ENCODE results near the gene SLIT3. TPM values are rescaled to one million over a fixed set of nuclear protein-coding genes. Genes with fewer than 3 reads are reported as not detected.

The SLIT3 gene
- polyA plus RNA-seq, 1 of the 3 experiments (the other 2 are of a cell fraction): 119 TPM

GRCh38 chr5:169195601-169196000, 105.3 kb downstream of the SLIT3 start:
- peak overlapping the region in 1 of 2 experiments; percentile 61; a peak in 2 of 4 replicates for H3K27ac ChIP-seq (ENCODE audit: low read depth in 2 of 2, low read length in 1 of 2)
- no peak overlapping the region for H3K9ac ChIP-seq
- DNase-seq: no peak
- H3K4me2 ChIP-seq: peak overlapping the region; percentile 14; the same call in 1 of the 2 replicates
- no peaks in the 10 kb centered on the region for H3K9me3 ChIP-seq
- no peaks in the 10 kb centered on the region for H3K27me3 ChIP-seq (ENCODE audit: insufficient read depth)
- H3K79me2 ChIP-seq (ENCODE audit: insufficient read depth): peaks cover 8% of the 10 kb centered on the region
- H2AFZ ChIP-seq (ENCODE audit: low read depth): no peak overlapping the region
- no peak overlapping the region for H3K4me3 ChIP-seq (ENCODE audit: low read depth in 2 of 2, low read length in 1 of 2)
- peaks cover 8 to 19% of the 10 kb centered on the region in 2 experiments for H3K36me3 ChIP-seq (replicated peaks in 1 of 2; ENCODE audit: control insufficient read depth in 1 of 2, insufficient read depth in 2 of 2, low read length in 1 of 2)
- ChIA-PET CTCF (interaction anchor here (0.6 to 0.8 kb wide), 2 partner anchors 16 to 208 kb away, joined by 3 read pairs; no protein-coding TSS in a partner anchor), POLR2A (no interaction called here)
- H3K4me1 ChIP-seq (ENCODE audit: control insufficient read depth in 1 of 2, insufficient read depth in 2 of 2, low read depth in 1 of 2, low read length in 1 of 2): peaks cover 0 to 4% of the 10 kb centered on the region in 2 experiments; a peak in 1 of 4 replicates
- no peaks in the 10 kb centered on the region for H3K9me2 ChIP-seq
- TF ChIP-seq GABPA (IDR thresholded peaks at IDR 0.05; ENCODE audit: low read depth): no peak
- no peak for TF ChIP-seq SIN3A (IDR thresholded peaks at IDR 0.05; ENCODE audit: borderline replicate concordance, low read depth, low read length)
- TF ChIP-seq TAF1 (IDR thresholded peaks at IDR 0.05; ENCODE audit: borderline replicate concordance, low read depth, low read length): no peak
- TF ChIP-seq FOSL2 (IDR thresholded peaks at IDR 0.05; ENCODE audit: borderline replicate concordance, low read depth): peak; percentile 65; the same call in 1 of the 2 replicates
- TF ChIP-seq FOXJ3 (CRISPR knock-in tag; IDR thresholded peaks at IDR 0.05): no peak
- TF ChIP-seq TCF12 (IDR thresholded peaks at IDR 0.05): no peak
- TF ChIP-seq, protein P1, sequence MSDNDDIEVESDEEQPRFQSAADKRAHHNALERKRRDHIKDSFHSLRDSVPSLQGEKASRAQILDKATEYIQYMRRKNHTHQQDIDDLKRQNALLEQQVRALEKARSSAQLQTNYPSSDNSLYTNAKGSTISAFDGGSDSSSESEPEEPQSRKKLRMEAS (IDR thresholded peaks at IDR 0.05; ENCODE audit: low read depth): no peak
- H3F3A ChIP-seq (replicated peaks; ENCODE audit: insufficient read depth): peaks cover 4% of the 10 kb centered on the region
- 63% methylated on average over 8 of the region's 8 CpGs for WGBS (ENCODE audit: low lambda C conversion rate)
- H4K20me1 ChIP-seq (ENCODE audit: insufficient read depth): peaks cover 4% of the 10 kb centered on the region; the same call in 1 of the 2 replicates

GRCh38 chr5:169192536-169192935, 108.4 kb downstream of the SLIT3 start:
- DNase-seq: no peak
- Histone ChIP-seq H3F3A (replicated peaks; ENCODE audit: insufficient read depth) (peaks cover 3% of the 10 kb centered on the region), H3K9ac (no peak overlapping the region), H2AFZ (ENCODE audit: low read depth) (no peak overlapping the region), H3K4me3 (ENCODE audit: low read depth in 2 of 2, low read length in 1 of 2) (no peak overlapping the region), H3K27me3 (ENCODE audit: insufficient read depth) (no peaks in the 10 kb centered on the region), H3K4me2 (no peak overlapping the region), H4K20me1 (ENCODE audit: insufficient read depth) (peaks cover 4% of the 10 kb centered on the region), H3K9me2 (no peaks in the 10 kb centered on the region), H3K79me2 (ENCODE audit: insufficient read depth) (no peaks in the 10 kb centered on the region; the same call in none of the 2 replicates), H3K27ac (ENCODE audit: low read depth in 2 of 2, low read length in 1 of 2) (no peak overlapping the region), H3K36me3 (replicated peaks in 1 of 2; ENCODE audit: control insufficient read depth in 1 of 2, insufficient read depth in 2 of 2, low read length in 1 of 2) (peaks cover 8 to 19% of the 10 kb centered on the region in 2 experiments), H3K4me1 (ENCODE audit: control insufficient read depth in 1 of 2, insufficient read depth in 2 of 2, low read depth in 1 of 2, low read length in 1 of 2) (peaks cover 0 to 2% of the 10 kb centered on the region in 2 experiments; a peak in 1 of 4 replicates), H3K9me3 (no peaks in the 10 kb centered on the region)
- ChIA-PET CTCF (interaction anchor here (1.1 kb wide), 1 partner anchor 27 kb away, joined by 3 read pairs; no protein-coding TSS in a partner anchor), POLR2A (no interaction called here)
- 65% methylated on average over 3 of the region's 3 CpGs for WGBS (ENCODE audit: low lambda C conversion rate)
- no peak for TF ChIP-seq CHD2 (IDR thresholded peaks at IDR 0.05; ENCODE audit: low read length, partially characterized antibody)
- no peak for TF ChIP-seq FOXJ3 (CRISPR knock-in tag; IDR thresholded peaks at IDR 0.05)
- TF ChIP-seq MEF2A (IDR thresholded peaks at IDR 0.05; ENCODE audit: borderline replicate concordance, low read depth): no peak
- TF ChIP-seq TEAD4 (IDR thresholded peaks at IDR 0.05; ENCODE audit: borderline replicate concordance, insufficient read depth): no peak
- TF ChIP-seq, protein P2, sequence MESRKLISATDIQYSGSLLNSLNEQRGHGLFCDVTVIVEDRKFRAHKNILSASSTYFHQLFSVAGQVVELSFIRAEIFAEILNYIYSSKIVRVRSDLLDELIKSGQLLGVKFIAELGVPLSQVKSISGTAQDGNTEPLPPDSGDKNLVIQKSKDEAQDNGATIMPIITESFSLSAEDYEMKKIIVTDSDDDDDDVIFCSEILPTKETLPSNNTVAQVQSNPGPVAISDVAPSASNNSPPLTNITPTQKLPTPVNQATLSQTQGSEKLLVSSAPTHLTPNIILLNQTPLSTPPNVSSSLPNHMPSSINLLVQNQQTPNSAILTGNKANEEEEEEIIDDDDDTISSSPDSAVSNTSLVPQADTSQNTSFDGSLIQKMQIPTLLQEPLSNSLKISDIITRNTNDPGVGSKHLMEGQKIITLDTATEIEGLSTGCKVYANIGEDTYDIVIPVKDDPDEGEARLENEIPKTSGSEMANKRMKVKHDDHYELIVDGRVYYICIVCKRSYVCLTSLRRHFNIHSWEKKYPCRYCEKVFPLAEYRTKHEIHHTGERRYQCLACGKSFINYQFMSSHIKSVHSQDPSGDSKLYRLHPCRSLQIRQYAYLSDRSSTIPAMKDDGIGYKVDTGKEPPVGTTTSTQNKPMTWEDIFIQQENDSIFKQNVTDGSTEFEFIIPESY (IDR thresholded peaks at IDR 0.05; ENCODE audit: borderline replicate concordance, low read depth): no peak
- no peak for TF ChIP-seq PBX3 (IDR thresholded peaks at IDR 0.05)
- TF ChIP-seq FOSL2 (IDR thresholded peaks at IDR 0.05; ENCODE audit: borderline replicate concordance, low read depth): no peak
- no peak for TF ChIP-seq YY1 (IDR thresholded peaks at IDR 0.05; ENCODE audit: low read depth)
- TF ChIP-seq NRF1 (IDR thresholded peaks at IDR 0.05; ENCODE audit: low read depth, low read length): no peak
- TF ChIP-seq, protein P3, sequence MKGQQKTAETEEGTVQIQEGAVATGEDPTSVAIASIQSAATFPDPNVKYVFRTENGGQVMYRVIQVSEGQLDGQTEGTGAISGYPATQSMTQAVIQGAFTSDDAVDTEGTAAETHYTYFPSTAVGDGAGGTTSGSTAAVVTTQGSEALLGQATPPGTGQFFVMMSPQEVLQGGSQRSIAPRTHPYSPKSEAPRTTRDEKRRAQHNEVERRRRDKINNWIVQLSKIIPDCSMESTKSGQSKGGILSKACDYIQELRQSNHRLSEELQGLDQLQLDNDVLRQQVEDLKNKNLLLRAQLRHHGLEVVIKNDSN (IDR thresholded peaks at IDR 0.05; ENCODE audit: borderline replicate concordance, low read depth): no peak
- TF ChIP-seq TCF12 (IDR thresholded peaks at IDR 0.05): no peak
- no peak for TF ChIP-seq REST (IDR thresholded peaks at IDR 0.05; ENCODE audit: low read depth, low read length)
- TF ChIP-seq SMC3 (IDR thresholded peaks at IDR 0.05; ENCODE audit: low read depth, low read length): no peak
- no peak for TF ChIP-seq RXRA (IDR thresholded peaks at IDR 0.05; ENCODE audit: borderline replicate concordance, low read depth)
- TF ChIP-seq ELF1 (IDR thresholded peaks at IDR 0.05): no peak

Measured in SK-N-SH (cell line).